DND-41 (cell line): ENCODE data around the gene KLK14.

ENCODE experiments used
- ATAC-seq: fragments of 200-7000 bp; cut with Tn5 transposase; 3 replicates; pipeline ENCODE4 v1.9.1; 2021; ENCODE audit warnings: low read depth; ENCODE audit not compliant: insufficient read depth
- DNase-seq: peaks from one replicate; pipeline ENCODE4 v3.0.0-alpha.2; 2020
- H2AFZ ChIP-seq: 2 replicates; pipeline ENCODE4 v1.6.0; 2012; ENCODE audit warnings: low read depth, low read length
- H3K27ac ChIP-seq: 2 replicates; pipeline ENCODE4 v1.5.1; 2012; ENCODE audit warnings: low read length, inconsistent platforms
- H3K27me3 ChIP-seq: fragments of 200-600 bp; sonication (generic); 2 replicates; pipeline ENCODE4 v1.6.0; 2012; ENCODE audit warnings: low read length, mild to moderate bottlenecking, inconsistent platforms; ENCODE audit not compliant: insufficient read depth, poor library complexity
- H3K36me3 ChIP-seq: 2 replicates; pipeline ENCODE4 v1.5.1; 2012; ENCODE audit warnings: low read length, inconsistent platforms; ENCODE audit not compliant: insufficient read depth
- H3K4me1 ChIP-seq: 2 replicates; pipeline ENCODE4 v1.5.1; 2012; ENCODE audit warnings: mild to moderate bottlenecking, low read length; ENCODE audit not compliant: insufficient read depth
- H3K4me2 ChIP-seq: 2 replicates; pipeline ENCODE4 v1.6.0; 2012; ENCODE audit warnings: mild to moderate bottlenecking, moderate library complexity, low read length, inconsistent platforms; ENCODE audit not compliant: insufficient read depth
- H3K4me3 ChIP-seq, 2 experiments: fragments of 200-600 bp in 1 of 2; shearing (Covaris generic) in 1 of 2; 2 replicates each; pipeline ENCODE4 v1.5.1; 2012 to 2016; ENCODE audit warnings: inconsistent platforms in 2 of 2, low read length in 2 of 2, mild to moderate bottlenecking in 2 of 2, low read depth in 1 of 2, moderate library complexity in 1 of 2
- H3K79me2 ChIP-seq: 2 replicates; pipeline ENCODE4 v1.6.0; 2012; ENCODE audit warnings: low read length, inconsistent platforms; ENCODE audit not compliant: insufficient read depth
- H3K9ac ChIP-seq: 2 replicates; pipeline ENCODE4 v1.6.0; 2012; ENCODE audit warnings: low read depth, mild to moderate bottlenecking, inconsistent platforms, low read length, moderate library complexity
- H3K9me3 ChIP-seq: 2 replicates; pipeline ENCODE4 v1.5.1; 2012; ENCODE audit warnings: low read length, moderate library complexity, mild to moderate bottlenecking, inconsistent platforms; ENCODE audit not compliant: insufficient read depth, severe bottlenecking
- H4K20me1 ChIP-seq: 2 replicates; pipeline ENCODE4 v1.6.0; 2012; ENCODE audit warnings: low read length; ENCODE audit not compliant: insufficient read depth
- EZH2 ChIP-seq: IDR thresholded peaks from 3 replicates; pipeline ENCODE4 v1.6.1; 2012; ENCODE audit warnings: borderline replicate concordance, low read depth, mild to moderate bottlenecking, moderate library complexity, low read length, inconsistent platforms; ENCODE audit not compliant: severe bottlenecking
- TF ChIP-seq, protein P1 (sequence below): IDR thresholded peaks from 2 replicates; pipeline ENCODE4 v1.5.1; 2012; ENCODE audit warnings: borderline replicate concordance, low read length, moderate library complexity, mild to moderate bottlenecking; ENCODE audit not compliant: poor library complexity, severe bottlenecking; ENCODE audit errors: extremely low read depth

The KLK14 gene

DNA sequence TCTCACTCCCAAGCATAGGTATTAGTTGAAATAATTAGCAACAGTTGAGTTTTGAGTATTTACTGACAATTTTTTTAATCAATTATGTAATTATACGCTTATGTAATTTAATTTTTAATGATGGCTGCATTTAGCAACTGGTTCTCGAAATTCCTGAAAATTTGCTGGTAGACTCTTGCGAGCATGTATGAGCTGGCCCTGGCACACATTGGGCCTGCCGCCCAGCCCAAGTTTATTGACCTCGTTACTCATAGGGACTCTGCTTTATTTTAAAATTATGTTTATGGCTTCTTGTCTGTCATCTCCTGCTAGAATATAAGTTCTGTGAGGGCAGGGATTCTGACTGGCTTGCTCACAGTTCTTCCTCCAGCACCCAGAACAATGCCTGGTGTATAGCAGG is 6.7 kb downstream of the KLK14 start:
- ATAC-seq: no peak
- H4K20me1 ChIP-seq: no peaks in the 10 kb centered on the region
- peaks cover 2% of the 10 kb centered on the region for H3K9me3 ChIP-seq
- H3K4me2 ChIP-seq: no peak overlapping the region
- no peak overlapping the region for H2AFZ ChIP-seq
- H3K36me3 ChIP-seq: no peaks in the 10 kb centered on the region
- no peak for DNase-seq
- H3K79me2 ChIP-seq: no peaks in the 10 kb centered on the region
- H3K9ac ChIP-seq: no peak overlapping the region
- H3K27me3 ChIP-seq: no peaks in the 10 kb centered on the region
- H3K4me1 ChIP-seq: no peaks in the 10 kb centered on the region
- no peak overlapping the region for H3K27ac ChIP-seq
- H3K4me3 ChIP-seq: no peak overlapping the region
- no peak for TF ChIP-seq EZH2
- TF ChIP-seq, protein P1, sequence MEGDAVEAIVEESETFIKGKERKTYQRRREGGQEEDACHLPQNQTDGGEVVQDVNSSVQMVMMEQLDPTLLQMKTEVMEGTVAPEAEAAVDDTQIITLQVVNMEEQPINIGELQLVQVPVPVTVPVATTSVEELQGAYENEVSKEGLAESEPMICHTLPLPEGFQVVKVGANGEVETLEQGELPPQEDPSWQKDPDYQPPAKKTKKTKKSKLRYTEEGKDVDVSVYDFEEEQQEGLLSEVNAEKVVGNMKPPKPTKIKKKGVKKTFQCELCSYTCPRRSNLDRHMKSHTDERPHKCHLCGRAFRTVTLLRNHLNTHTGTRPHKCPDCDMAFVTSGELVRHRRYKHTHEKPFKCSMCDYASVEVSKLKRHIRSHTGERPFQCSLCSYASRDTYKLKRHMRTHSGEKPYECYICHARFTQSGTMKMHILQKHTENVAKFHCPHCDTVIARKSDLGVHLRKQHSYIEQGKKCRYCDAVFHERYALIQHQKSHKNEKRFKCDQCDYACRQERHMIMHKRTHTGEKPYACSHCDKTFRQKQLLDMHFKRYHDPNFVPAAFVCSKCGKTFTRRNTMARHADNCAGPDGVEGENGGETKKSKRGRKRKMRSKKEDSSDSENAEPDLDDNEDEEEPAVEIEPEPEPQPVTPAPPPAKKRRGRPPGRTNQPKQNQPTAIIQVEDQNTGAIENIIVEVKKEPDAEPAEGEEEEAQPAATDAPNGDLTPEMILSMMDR: no peak

DNA sequence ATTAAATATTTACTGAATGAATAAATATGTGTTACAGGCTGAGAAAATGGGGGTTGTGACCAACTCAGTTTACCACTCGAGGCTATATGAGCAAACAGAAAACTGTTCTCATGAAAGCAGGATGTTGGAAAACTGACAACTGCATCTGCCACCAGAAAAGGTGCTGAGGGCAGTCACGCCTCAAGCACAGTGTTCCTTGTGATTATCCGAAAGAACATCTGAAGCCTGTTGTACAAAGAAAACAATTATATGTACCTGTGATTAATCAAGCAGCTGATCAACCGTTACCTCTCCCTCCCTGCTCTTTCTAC is 11.6 kb downstream of the KLK14 start:
- no peaks in the 10 kb centered on the region for H3K79me2 ChIP-seq
- H3K4me3 ChIP-seq: no peak overlapping the region
- H3K4me1 ChIP-seq: no peaks in the 10 kb centered on the region
- no peak overlapping the region for H3K27ac ChIP-seq
- TF ChIP-seq, protein P1: no peak
- TF ChIP-seq EZH2: no peak
- H3K27me3 ChIP-seq: no peaks in the 10 kb centered on the region
- no peak overlapping the region for H3K9ac ChIP-seq
- no peak overlapping the region for H3K4me2 ChIP-seq
- no peak overlapping the region for H2AFZ ChIP-seq
- no peaks in the 10 kb centered on the region for H4K20me1 ChIP-seq
- peaks cover 2% of the 10 kb centered on the region for H3K9me3 ChIP-seq
- H3K36me3 ChIP-seq: no peaks in the 10 kb centered on the region
- no peak for DNase-seq
- ATAC-seq: no peak

DNA sequence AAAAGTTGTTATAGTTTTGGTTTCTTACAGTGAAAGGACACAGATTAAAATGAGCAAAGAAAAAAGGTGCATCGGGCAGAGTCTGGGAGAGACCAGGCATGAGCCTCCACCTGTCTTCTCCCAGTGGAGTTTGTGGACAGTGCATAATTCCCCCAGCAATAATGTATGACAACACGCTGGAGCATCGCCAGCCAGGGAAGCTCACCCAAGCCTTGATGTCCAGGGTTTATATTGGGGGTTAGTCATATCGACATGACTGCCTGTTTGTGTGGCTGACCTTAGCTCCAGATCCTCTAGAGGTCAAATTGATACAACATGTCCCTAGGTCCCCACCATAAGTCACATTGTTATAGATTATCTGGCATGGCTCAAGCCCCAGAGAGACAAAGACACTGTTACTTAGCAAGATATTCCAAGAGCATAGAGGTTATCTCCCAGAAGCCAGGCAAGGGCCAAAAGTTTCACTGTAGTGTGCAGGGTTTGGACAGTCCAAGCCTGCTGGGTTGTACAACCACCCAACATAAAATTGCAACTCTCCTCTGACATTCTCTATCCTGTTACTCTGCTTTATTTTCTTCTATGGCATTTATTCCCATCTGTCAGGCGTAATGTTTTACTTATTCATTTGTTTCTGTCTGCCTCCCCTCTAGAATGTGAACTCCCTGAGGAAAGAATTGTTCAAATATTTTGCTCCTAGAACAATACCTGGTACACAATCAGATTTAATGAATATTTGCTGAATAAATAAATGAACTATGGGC is 12.2 kb downstream of the KLK14 start:
- Histone ChIP-seq H3K27ac (no peak overlapping the region), H3K27me3 (no peaks in the 10 kb centered on the region), H3K79me2 (no peaks in the 10 kb centered on the region), H3K4me1 (no peaks in the 10 kb centered on the region), H3K36me3 (no peaks in the 10 kb centered on the region), H3K9me3 (peaks cover 2% of the 10 kb centered on the region), H3K4me3 (no peak overlapping the region), H2AFZ (no peak overlapping the region), H4K20me1 (no peaks in the 10 kb centered on the region), H3K9ac (no peak overlapping the region), H3K4me2 (no peak overlapping the region)
- TF ChIP-seq EZH2: no peak
- TF ChIP-seq, protein P1: no peak
- DNase-seq (no peak), ATAC-seq (no peak)
